Thyroid gland (tissue), 4 donors: Measurements from ENCODE around the gene STARD9. TPM values are rescaled to one million over a fixed set of nuclear protein-coding genes. Genes with fewer than 3 reads are reported as not detected.

Source experiments
- DNase-seq, 2 donors: peaks; one replicate each; pipeline ENCODE4 v3.0.0-alpha.2; 2019
- H3K27ac ChIP-seq, 3 donors: fragments of 200-600 bp; sonication (generic); 1 replicate in 2 of 3; 2 replicates in 1 of 3; pipeline ENCODE4 v1.5.1; 2016 to 2019; ENCODE audit warnings: mild to moderate bottlenecking in 1 of 3, moderate library complexity in 1 of 3
- H3K27me3 ChIP-seq: fragments of 200-600 bp; sonication (generic); one replicate; pipeline ENCODE4 v1.5.1; 2019
- H3K36me3 ChIP-seq, 2 donors: fragments of 200-600 bp; sonication (generic); one replicate each; pipeline ENCODE4 v1.5.1; 2016 to 2019
- H3K4me1 ChIP-seq, 2 donors: fragments of 200-600 bp; sonication (generic); one replicate each; pipeline ENCODE4 v1.5.1; 2017 to 2019
- H3K4me3 ChIP-seq, 3 donors: fragments of 200-600 bp; sonication (generic); replicated peaks in 1 of 3; 1 replicate in 2 of 3; 2 replicates in 1 of 3; pipeline ENCODE4 v1.5.1; 2016; ENCODE audit warnings: mild to moderate bottlenecking in 1 of 3
- H3K9me3 ChIP-seq: fragments of 200-600 bp; sonication (generic); one replicate; pipeline ENCODE4 v1.5.1; 2017
- CTCF ChIP-seq, 6 experiments: fragments of 200-600 bp in 3 of 6; fragments of 450-650 bp in 3 of 6; sonication (generic) in 3 of 6; IDR thresholded peaks; one replicate each; pipeline ENCODE4 v1.5.1; 2016 to 2019; ENCODE audit warnings: antibody characterized with exemption in 6 of 6, mild to moderate bottlenecking in 2 of 6, inconsistent platforms in 1 of 6, moderate library complexity in 1 of 6
- POLR2A ChIP-seq, 2 donors: fragments of 450-650 bp; IDR thresholded peaks; one replicate each; pipeline ENCODE4 v1.6.1; 2017; ENCODE audit warnings: antibody characterized with exemption in 2 of 2, mild to moderate bottlenecking in 2 of 2, moderate library complexity in 1 of 2
- WGBS, 2 donors: methylation state at CpG; one replicate each; pipeline ENCODE4 v1.1.5; 2017; 5-methylcytosine and 5-hydroxymethylcytosine counted together
- intact Hi-C: fragments of 100-400 bp; cut with DNase I; formaldehyde crosslinking; loops from one replicate; pipeline ENCODE4 v1.15.1; 2023
- total RNA-seq, 4 donors: library from RNA; depleted of rRNA; stranded (reverse); fragments of >200 nt; gene quantifications; one replicate each; pipeline ENCODE4 v1.2.3, GENCODE V29; 2016

STARD9 gene
- total RNA-seq, 4 donors from 2014 or later = 6.4 to 23.4 (median 10.1) TPM

GRCh38 chr15:42694398-42694797, 119.0 kb downstream of the STARD9 start:
- H3K27me3 ChIP-seq = no peaks in the 10 kb centered on the region
- no peak overlapping the region for H3K4me3 ChIP-seq
- 94 to 99% methylated on average over 10 of the region's 10 CpGs for WGBS, 2 donors
- intact Hi-C loops = no loop called here
- DNase-seq = no peak
- H3K4me1 ChIP-seq = no peaks in the 10 kb centered on the region
- H3K36me3 ChIP-seq = no peaks in the 10 kb centered on the region
- TF ChIP-seq POLR2A (IDR thresholded peaks at IDR 0.05) (no peak), CTCF (IDR thresholded peaks at IDR 0.05) (no peak)
- H3K9me3 ChIP-seq = no peaks in the 10 kb centered on the region
- no peak overlapping the region for H3K27ac ChIP-seq

- no peak overlapping the region for H3K4me3 ChIP-seq
- no peaks in the 10 kb centered on the region for H3K4me1 ChIP-seq
- H3K9me3 ChIP-seq = no peaks in the 10 kb centered on the region
- TF ChIP-seq POLR2A (IDR thresholded peaks at IDR 0.05) (no peak), CTCF (IDR thresholded peaks at IDR 0.05) (no peak)
- no peaks in the 10 kb centered on the region for H3K36me3 ChIP-seq
- intact Hi-C loops = no loop called here
- DNase-seq = no peak
- H3K27ac ChIP-seq = no peak overlapping the region
- 95 to 97% methylated on average over 6 of the region's 6 CpGs for WGBS, 2 donors
- no peaks in the 10 kb centered on the region for H3K27me3 ChIP-seq
Measured at GRCh38 chr15:42695527-42696071, 120.2 kb downstream of the STARD9 start.

GRCh38 chr15:42696626-42697025, 121.2 kb downstream of the STARD9 start:
- H3K9me3 ChIP-seq = no peaks in the 10 kb centered on the region
- no peak overlapping the region for H3K27ac ChIP-seq
- H3K27me3 ChIP-seq = no peaks in the 10 kb centered on the region
- intact Hi-C loops = no loop called here
- H3K4me1 ChIP-seq = no peaks in the 10 kb centered on the region
- no peak overlapping the region for H3K4me3 ChIP-seq
- WGBS, 2 donors = 72 to 82% methylated on average over 5 of the region's 5 CpGs
- TF ChIP-seq POLR2A (IDR thresholded peaks at IDR 0.05) = no peak
- TF ChIP-seq CTCF (IDR thresholded peaks at IDR 0.05) = no peak
- no peaks in the 10 kb centered on the region for H3K36me3 ChIP-seq
- no peak for DNase-seq

GRCh38 chr15:42704492-42704926, 129.1 kb downstream of the STARD9 start:
- H3K4me1 ChIP-seq = peaks cover 0 to 3% of the 10 kb centered on the region in 2 donors
- intact Hi-C loops = loop anchor here (2.0 kb wide), 1 partner anchor 222 kb away; no protein-coding TSS in a partner anchor
- H3K36me3 ChIP-seq = no peaks in the 10 kb centered on the region
- no peaks in the 10 kb centered on the region for H3K27me3 ChIP-seq
- no peaks in the 10 kb centered on the region for H3K9me3 ChIP-seq
- DNase-seq = peak; percentile 70 to 76
- WGBS, 2 donors = 26 to 29% methylated on average over 4 of the region's 4 CpGs
- no peak overlapping the region for H3K27ac ChIP-seq
- H3K4me3 ChIP-seq = no peak overlapping the region
- TF ChIP-seq CTCF (IDR thresholded peaks at IDR 0.05) (peak; percentile 50 to 88 (median 78)), POLR2A (IDR thresholded peaks at IDR 0.05) (no peak)

- DNase-seq = no peak
- intact Hi-C loops = loop anchor here (2.0 kb wide), 1 partner anchor 221 kb away; no protein-coding TSS in a partner anchor
Measured at GRCh38 chr15:42705336-42705735, 129.9 kb downstream of the STARD9 start.

More at GRCh38 chr15:42705336-42705735, 129.9 kb downstream of the STARD9 start:
- no peak for TF ChIP-seq POLR2A (IDR thresholded peaks at IDR 0.05)
- TF ChIP-seq CTCF (IDR thresholded peaks at IDR 0.05) = no peak
- Histone ChIP-seq H3K4me1 (peaks cover 0 to 3% of the 10 kb centered on the region in 2 donors), H3K9me3 (no peaks in the 10 kb centered on the region), H3K27me3 (no peaks in the 10 kb centered on the region), H3K36me3 (no peaks in the 10 kb centered on the region), H3K27ac (no peak overlapping the region), H3K4me3 (no peak overlapping the region)
- WGBS, 2 donors = 96 to 97% methylated on average over 5 of the region's 5 CpGs
